Dermis microvascular lymphatic vessel endothelial cell (primary cell): ENCODE data around the gene NDUFAF3. TPM values are rescaled to one million over a fixed set of nuclear protein-coding genes. Genes with fewer than 3 reads are reported as not detected.

Source experiments
- DNase-seq, 2 donors: peaks; one replicate each; pipeline versions ENCODE4 v3.0.0 to v3.0.0-alpha.2; 2010; ENCODE audit warnings: low read depth in 2 of 2
- total RNA-seq: library from RNA; depleted of rRNA; stranded (reverse); fragments of >200 nt; gene quantifications from 2 replicates; pipeline ENCODE4 v1.2.1, GENCODE V29; 2014

NDUFAF3 gene
- total RNA-seq, 1 donor from 2014 or later, result 52.9 TPM

DNA sequence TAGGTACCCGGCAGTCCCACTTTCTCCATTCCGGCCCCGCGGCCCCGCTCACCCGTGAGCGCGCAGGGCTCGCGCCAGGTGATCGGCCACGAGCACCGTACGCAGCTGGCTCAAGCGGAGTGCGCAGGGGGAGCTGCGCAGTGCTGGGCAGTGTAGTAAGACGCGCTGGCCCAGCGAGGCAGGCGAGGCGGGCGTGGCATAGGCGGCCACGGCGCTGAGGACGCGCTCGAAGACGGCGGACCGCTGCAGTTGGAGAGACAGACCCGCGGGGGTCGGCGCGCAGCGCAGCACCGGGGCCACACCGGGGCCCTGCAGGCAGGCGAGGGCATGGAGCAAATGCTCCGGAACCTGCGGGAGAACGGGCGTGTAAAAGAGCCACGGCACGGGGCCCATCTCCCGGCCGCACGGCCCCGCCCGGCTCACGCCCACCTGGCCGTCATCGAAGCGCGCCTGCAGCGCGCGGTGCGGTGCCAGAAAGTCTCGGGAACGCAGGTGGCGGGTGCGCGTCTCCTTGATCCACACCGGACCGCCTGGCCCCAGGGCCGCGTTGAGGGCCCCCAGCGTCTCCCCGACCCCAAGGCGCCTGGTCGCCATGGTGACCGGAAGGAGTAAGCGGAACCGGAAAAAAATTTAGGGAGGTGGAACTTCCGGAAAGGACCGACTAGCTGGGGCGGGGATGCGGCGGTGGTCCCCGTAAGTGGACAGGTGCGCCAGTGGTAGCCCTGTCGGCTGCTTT, 3.8 kb upstream of the NDUFAF3 start, which contains the start of gene DALRD3:
DALRD3 (minus strand) TSS at position 610 of the 736 bp plus-strand sequence; CDS start at position 594, 16 bp downstream.
- DNase-seq, result peak in 1 of 2 donors; percentile 71

- DNase-seq, result no peak
Observed at GRCh38 chr3:49018707-49019006, 3.3 kb upstream of the NDUFAF3 start.

DNA sequence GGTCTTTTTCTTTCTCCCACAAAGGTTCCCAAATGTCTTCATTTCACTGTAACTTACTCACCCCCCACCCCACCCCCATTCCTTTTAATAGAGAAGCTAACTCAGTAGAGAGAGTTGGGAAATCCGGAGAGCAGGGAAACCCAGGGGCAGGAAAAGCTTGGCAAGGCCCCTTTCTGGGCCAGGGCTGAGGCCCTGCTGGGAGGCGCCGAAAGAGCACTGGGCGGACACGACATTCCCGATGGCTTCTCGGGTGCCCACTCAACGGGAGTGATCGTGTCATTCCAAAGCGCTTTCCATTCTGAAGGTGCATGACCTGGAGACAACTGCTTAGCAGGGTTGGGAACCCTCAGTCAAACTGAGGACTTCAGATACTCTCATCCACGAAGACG, 2.0 kb upstream of the NDUFAF3 start:
- no peak for DNase-seq

DNA sequence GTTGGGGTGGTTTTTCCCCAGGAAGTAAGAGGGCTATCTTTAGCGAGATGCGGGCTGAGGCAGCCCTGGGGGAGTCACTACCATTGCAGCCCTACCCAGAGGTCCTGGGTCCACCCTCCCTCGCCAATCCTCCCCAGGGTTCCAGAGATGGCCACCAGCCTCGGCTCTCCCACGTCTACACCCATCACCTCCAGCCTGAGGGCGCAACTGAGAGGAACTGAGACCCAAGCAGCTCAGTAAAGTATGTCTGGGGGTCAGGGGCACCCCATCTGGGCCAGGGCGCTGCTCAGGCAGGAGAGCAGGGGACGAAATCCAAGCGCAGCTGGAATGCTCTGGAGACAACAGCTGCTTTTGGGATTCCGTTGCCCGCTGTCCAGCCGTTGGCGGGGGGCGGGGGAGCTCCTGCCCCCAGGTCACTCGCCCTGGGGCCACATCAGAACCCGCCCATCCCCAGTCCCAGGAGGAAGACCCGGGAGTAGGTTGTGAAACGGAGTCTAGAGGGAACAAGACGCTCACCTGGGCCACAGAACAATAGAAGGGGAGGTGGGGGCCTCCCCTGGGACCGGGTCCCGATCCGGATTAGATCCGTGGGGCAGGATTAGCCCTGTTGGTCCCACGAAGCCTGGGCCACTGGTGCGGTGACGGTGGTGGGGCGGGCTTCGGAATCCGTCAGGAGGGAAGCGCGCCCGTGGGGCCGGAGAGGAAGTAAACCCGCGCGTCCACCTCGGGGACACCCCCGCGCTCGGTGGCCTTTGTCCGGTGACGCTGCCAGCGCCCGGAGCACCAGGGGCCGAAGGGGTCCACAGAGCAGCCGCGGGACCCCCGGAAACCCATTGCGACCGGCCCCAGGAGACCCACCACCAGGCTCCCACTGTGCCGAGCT, 1.4 kb upstream of the NDUFAF3 start:
- DNase-seq, result peak in 1 of 2 donors; percentile 46

DNA sequence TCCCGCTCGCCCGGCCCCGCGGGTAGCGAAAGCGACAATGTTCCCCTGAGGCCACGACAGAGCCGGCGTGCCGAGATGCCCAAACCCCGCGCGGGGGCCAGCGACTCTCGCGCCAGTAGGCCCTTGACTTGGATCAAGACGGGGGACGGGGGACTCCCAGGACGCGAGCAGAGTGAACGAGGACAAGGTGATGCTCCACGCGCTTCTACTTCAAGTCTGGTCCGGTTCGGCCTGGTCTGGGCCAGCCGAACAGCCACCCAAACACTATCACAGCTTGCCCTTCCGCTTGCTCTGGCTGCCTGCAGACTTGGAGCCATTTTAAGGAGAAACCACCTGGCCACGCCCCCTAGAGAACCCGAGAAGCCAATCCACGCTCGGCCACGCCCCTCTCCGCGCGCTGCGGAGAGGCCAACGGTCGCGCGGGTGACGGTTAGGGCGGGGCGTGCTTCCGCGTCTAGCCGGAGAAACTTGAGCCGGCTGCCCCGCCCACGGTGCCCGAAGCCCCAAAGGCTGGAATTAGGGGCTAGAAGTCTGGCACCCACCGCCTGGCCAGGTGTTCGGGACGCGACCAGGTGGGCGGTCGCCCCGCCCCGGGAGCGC, 608 bp upstream of the NDUFAF3 start:
- peak; percentile 90 to 97 for DNase-seq

DNA sequence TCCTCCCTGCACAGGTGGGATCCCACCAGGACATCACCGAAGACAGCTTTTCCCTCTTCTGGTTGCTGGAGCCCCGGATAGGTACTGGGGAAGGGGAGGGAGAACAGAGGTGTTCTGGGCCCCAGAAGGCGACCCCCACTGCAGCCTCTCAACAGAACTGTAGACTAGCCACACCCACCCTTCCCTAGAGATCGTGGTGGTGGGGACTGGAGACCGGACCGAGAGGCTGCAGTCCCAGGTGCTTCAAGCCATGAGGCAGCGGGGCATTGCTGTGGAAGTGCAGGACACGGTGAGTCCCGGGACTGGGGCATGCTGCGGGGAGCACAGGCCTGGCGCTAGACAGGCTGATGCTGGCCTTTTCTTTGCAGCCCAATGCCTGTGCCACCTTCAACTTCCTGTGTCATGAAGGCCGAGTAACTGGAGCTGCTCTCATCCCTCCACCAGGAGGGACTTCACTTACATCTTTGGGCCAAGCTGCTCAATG, 809 bp downstream of the NDUFAF3 start:
- DNase-seq, result no peak

- DNase-seq, result no peak
Observed at GRCh38 chr3:49023775-49024174, 1.9 kb downstream of the NDUFAF3 start.

GRCh38 chr3:49024449-49024848, 2.5 kb downstream of the NDUFAF3 start:
- DNase-seq, result no peak

GRCh38 chr3:49025005-49025792, 3.3 kb downstream of the NDUFAF3 start:
- DNase-seq, result no peak

- no peak for DNase-seq
Observed at GRCh38 chr3:49025793-49026520, 4.0 kb downstream of the NDUFAF3 start.

GRCh38 chr3:49026536-49026935, 4.6 kb downstream of the NDUFAF3 start:
- DNase-seq, result no peak

DNA sequence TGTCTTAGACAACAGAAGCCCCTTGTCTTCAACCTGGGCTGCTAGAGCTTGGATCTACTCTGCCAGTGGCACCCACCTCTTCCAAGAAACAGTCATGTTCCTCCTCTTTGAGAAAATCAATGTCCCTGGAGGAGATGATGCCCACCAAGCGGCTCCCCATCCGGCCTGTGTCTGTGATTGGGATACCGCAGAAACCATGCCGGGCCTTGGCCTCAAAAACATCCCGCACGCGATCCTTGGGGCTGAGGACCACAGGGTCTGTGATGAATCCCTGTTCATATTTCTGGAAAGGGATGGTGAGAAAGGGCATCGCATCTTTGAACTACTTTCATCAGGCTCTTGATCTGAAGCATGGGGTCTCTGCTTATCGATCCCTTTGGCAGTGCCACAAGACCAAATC, 5.7 kb downstream of the NDUFAF3 start:
- DNase-seq, result no peak

DNA sequence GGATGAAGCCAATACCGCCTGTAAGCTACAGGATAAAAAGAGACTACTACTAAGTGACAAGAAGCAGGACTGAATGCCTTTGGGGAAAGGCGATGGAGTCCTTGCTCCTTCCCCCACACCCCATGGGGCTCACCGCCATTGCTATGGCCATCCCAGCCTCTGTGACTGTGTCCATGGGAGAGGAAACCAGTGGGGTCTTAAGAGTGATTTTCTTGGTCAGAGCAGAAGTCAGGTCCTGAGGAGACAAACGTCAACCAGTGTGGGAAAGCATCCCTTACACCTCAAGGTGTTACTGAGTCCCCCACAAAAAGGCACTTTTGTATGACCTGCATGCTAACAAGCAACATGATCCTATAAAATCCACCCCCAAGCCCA, 6.4 kb downstream of the NDUFAF3 start:
- DNase-seq, result no peak

DNA sequence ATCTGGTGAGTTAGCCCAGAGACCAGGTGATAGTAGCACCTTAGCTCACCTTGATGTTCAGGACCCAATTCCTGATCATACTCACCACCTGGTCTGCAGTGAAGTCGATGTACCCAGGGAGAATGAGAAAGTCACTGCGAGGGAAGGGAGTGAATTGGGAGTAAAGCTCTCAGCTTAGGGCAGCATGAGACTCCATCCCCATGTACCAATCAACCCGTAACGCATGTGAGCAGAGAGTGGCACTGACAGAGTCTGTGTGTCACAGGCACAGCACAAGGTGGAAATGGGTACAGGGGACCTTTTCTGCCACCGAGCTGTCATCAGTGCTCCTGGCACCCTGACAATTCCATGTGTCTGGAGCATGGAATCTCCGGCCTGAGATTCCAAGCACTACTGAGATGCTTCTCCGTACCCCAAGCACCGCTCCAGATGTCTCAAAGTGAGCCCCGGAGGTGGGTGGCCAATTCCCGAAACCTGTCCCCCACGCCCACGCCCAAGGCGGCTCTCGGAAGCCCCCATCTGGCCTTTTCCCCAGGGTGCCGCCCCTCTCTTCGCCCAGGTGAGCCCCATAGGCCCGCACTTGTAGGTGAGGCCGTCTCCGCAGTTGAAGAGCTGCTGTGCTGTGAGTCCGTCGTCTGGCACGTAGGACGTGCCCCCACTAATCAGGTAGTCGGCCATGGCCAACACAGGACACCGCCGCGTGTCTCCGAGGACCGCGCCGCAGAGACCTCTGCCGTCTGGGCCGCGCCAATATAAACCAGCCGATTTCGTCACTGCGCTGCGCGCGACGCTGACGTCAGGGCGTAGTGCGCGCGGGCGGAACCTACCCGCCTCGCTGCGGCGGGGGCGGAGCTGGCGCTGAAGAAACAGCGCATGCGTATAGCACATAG, 7.0 kb downstream of the NDUFAF3 start, which contains the start of gene IMPDH2:
IMPDH2 (minus strand) TSS at position 726 of the 890 bp plus-strand sequence; CDS start at position 678, 48 bp downstream.
- peak; percentile 86 to 93 for DNase-seq

DNA sequence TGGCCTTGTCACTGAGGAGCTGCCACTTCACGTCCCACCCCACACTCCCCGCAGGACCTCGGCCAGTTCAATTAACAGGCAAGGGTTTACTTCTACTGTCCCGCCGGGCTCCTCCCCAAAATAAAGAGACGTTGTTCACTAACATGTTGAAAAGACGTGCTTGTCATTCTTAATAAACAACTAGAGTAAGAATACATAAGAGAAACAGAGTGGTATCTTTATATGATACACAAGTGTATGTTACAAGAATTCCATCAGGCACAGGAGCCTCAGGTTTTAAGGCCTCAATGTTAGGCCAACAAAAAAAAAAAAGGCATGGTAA, 7.6 kb downstream of the NDUFAF3 start:
- no peak for DNase-seq

GRCh38 chr3:49030321-49030720, 8.4 kb downstream of the NDUFAF3 start:
- DNase-seq, result no peak

DNA sequence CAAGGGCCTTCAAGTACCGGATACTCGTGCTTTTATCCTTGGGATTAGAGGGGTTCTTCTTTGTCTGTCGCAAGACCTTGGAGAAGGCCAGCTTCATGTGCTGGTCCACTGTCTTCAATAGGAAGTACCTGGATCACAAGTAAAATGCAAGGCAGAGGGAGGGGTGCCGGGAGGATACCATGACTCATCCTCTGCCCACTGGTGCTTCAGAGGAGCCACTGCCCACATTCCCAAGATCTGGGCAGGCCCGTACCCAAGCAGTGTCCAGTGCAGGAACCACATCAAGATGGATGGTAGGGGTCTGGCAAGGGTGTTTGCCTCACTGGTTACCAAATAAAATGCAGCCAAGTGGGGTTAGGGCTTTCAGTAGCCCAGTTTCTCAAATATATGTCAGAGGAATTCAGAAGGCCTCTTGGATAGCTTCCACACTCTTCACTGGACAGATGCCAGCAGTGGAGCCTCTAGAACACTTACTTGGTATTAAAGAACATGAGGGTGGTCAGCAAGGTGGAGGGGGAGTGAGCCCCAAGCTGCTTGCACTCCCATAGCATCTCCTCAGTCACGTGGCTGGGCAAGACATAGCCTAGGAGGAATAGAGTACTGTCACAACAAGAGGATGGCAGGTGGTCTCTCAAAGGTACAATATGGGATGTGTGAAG, 10.9 kb downstream of the NDUFAF3 start:
- DNase-seq, result no peak

DNA sequence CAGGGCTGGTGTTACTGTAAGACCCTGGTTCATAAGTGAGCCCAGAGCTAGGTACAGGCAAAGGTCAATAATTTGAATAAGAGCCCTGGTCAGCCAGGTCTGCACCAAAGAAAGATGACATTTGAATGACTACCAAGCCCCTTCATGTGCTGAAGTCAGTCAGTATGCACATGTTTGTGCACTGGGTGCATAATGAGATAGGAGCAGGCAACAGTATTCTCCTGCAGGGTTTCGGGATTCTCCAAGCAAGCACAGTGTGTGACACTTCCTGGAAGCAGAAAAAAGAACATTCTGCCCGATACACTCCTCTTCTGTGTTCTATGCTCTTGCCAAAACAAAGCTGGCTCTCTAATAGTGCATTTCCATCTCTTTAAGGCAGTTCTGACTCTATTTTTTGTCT, 12.7 kb downstream of the NDUFAF3 start:
- DNase-seq, result no peak

DNA sequence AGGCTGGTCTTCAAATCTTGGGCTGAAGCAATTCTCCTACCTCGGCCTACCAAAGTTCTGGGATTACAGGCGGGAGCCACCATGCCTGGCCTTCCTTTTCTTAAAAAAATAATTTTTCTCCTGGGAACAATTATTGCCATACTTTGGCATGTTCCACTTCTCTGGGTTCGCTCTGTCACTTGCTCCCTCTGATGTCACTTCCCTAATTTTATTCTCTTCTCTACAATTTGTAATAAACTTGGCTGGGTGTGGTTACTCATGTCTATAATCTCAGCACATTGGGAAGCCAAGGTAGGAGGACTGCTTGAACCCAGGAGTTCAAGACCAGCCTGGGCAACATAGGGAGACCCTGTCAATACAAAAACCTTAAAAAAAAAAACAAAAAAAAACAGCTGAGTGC, 13.4 kb downstream of the NDUFAF3 start:
- no peak for DNase-seq
